GM19468 (cell line): Measurements from ENCODE around the gene TTLL7.
"Not testable (repeated sequence)": the region's sequence is repeated elsewhere in the genome, so short reads cannot be mapped to it uniquely, and the experiment has no call there.

Experiments used
- ATAC-seq: cut with Tn5 transposase; IDR thresholded peaks from one replicate; pipeline ENCODE4 v1.9.1; 2021; ENCODE audit warnings: mild to moderate bottlenecking, moderate library complexity, moderate number of reproducible peaks; ENCODE audit not compliant: unreplicated experiment; ENCODE audit errors: extremely low read depth

Gene TTLL7

GRCh38 chr1:83997631-83998030 lies 1.3 kb downstream of the TTLL7 start:
- no peak for ATAC-seq

GRCh38 chr1:83996621-83997020 lies 2.3 kb downstream of the TTLL7 start:
- ATAC-seq, result no peak

GRCh38 chr1:83996191-83996590 lies 2.7 kb downstream of the TTLL7 start:
- ATAC-seq, result no peak

GRCh38 chr1:83995649-83996048 lies 3.3 kb downstream of the TTLL7 start:
- no peak for ATAC-seq

- no peak for ATAC-seq
Observed at GRCh38 chr1:83994111-83994510, 4.8 kb downstream of the TTLL7 start.

GRCh38 chr1:83990734-83991133 lies 8.2 kb downstream of the TTLL7 start:
- no peak for ATAC-seq

- ATAC-seq, result no peak
Observed at GRCh38 chr1:83985048-83985447, 13.9 kb downstream of the TTLL7 start.

- not testable (repeated sequence) for ATAC-seq
Observed at GRCh38 chr1:83983918-83984317, 15.0 kb downstream of the TTLL7 start.

- ATAC-seq, result no peak
Observed at GRCh38 chr1:83978056-83978455, 20.9 kb downstream of the TTLL7 start.

GRCh38 chr1:83976920-83977319 lies 22.0 kb downstream of the TTLL7 start:
- no peak for ATAC-seq

- no peak for ATAC-seq
Observed at GRCh38 chr1:83970802-83971201, 28.1 kb downstream of the TTLL7 start.

- ATAC-seq, result no peak
Observed at GRCh38 chr1:83970114-83970513, 28.8 kb downstream of the TTLL7 start.

- no peak for ATAC-seq
Observed at GRCh38 chr1:83967336-83967735, 31.6 kb downstream of the TTLL7 start.

GRCh38 chr1:83964153-83964552 lies 34.8 kb downstream of the TTLL7 start:
- no peak for ATAC-seq

- ATAC-seq, result no peak
Observed at GRCh38 chr1:83961571-83962295, 37.2 kb downstream of the TTLL7 start.

GRCh38 chr1:83960669-83961277 lies 38.2 kb downstream of the TTLL7 start:
- no peak for ATAC-seq

- ATAC-seq, result no peak
Observed at GRCh38 chr1:83959824-83960498, 39.0 kb downstream of the TTLL7 start.

GRCh38 chr1:83958704-83959103 lies 40.2 kb downstream of the TTLL7 start:
- no peak for ATAC-seq

- no peak for ATAC-seq
Observed at GRCh38 chr1:83954166-83954823, 44.6 kb downstream of the TTLL7 start.

- ATAC-seq, result no peak
Observed at GRCh38 chr1:83950106-83950661, 48.7 kb downstream of the TTLL7 start.

GRCh38 chr1:83942914-83943313 lies 56.0 kb downstream of the TTLL7 start:
- no peak for ATAC-seq
